ENCODE data around the gene SNRK.

SNRK gene

DNA sequence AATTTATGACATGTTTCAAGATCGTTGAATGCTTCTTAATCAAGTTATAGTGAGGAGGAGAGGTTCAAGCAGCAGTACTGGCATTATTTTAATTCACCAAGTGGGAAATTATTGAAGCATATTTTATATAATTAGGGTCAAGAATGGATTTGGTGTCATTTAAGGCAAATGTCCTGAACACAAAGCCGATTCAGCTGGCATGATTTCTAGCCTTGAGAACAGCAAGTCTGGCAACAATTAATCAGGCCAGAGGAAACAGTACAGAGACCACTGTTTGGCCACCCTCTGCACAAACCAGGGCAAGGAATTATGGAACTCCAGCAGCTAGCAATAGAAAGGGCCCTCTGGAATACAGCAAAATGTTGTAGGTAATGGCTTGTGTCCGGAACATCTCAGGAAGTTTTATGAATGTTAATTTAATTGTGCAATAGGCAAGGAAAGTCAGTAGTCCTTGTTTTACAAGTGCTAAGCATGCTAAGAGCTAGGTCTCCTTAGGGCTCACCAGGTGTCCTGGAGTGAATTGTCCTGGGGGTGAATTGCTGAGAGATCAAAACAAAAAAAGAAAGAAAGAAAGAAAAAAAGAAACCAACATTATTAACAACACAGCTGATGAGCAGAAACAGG is 38.7 kb upstream of the SNRK start:
- CTCF ChIA-PET, result no interaction called here
- no peak for DNase-seq (ENCODE audit: extremely low spot score)

DNA sequence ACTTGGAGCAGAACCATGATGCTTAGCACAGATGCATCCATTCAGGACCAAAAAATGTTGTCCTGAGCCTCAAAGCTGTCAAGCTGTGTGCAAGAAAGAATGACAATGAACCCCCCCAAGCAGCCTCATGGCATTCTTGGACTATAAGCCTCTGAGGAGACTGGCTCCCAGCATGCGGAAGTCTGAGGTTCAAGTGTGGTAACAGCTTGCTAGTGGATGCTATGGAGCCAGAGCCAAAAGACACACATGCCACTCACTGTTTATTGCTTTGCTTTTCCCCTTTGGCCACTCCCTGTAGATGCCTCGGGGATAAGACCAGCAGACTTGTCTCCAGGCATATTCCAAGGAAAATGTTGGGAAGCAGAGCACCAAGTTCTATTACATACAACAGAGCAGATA is 38.2 kb upstream of the SNRK start:
- ChIA-PET CTCF (no interaction called here), POLR2A (no interaction called here)
- TF ChIP-seq, protein P1, sequence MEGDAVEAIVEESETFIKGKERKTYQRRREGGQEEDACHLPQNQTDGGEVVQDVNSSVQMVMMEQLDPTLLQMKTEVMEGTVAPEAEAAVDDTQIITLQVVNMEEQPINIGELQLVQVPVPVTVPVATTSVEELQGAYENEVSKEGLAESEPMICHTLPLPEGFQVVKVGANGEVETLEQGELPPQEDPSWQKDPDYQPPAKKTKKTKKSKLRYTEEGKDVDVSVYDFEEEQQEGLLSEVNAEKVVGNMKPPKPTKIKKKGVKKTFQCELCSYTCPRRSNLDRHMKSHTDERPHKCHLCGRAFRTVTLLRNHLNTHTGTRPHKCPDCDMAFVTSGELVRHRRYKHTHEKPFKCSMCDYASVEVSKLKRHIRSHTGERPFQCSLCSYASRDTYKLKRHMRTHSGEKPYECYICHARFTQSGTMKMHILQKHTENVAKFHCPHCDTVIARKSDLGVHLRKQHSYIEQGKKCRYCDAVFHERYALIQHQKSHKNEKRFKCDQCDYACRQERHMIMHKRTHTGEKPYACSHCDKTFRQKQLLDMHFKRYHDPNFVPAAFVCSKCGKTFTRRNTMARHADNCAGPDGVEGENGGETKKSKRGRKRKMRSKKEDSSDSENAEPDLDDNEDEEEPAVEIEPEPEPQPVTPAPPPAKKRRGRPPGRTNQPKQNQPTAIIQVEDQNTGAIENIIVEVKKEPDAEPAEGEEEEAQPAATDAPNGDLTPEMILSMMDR (IDR thresholded peaks at IDR 0.05; ENCODE audit: control extremely low read depth, extremely low read depth, low read depth, missing control alignments), result no peak
- no peak for DNase-seq (ENCODE audit: extremely low spot score)

More for the DNA sequence above, 38.7 kb upstream of the SNRK start:
- POLR2A ChIA-PET, result no interaction called here
- TF ChIP-seq, protein P1 (IDR thresholded peaks at IDR 0.05; ENCODE audit: control extremely low read depth, extremely low read depth, low read depth, missing control alignments), result no peak

- DNase-seq (ENCODE audit: extremely low spot score), result no peak
- TF ChIP-seq, protein P1 (IDR thresholded peaks at IDR 0.05; ENCODE audit: control extremely low read depth, extremely low read depth, low read depth, missing control alignments), result no peak
- CTCF ChIA-PET, result interaction anchor here (1.3 kb wide), 1 partner anchor 19 kb away, joined by 3 read pairs; no protein-coding TSS in a partner anchor
- POLR2A ChIA-PET, result no interaction called here
Measured at GRCh38 chr3:43248973-43249372, 37.4 kb upstream of the SNRK start.

- CTCF ChIA-PET, result interaction anchor here (0.7 to 1.3 kb wide), 2 partner anchors 13 to 19 kb away, joined by 3 read pairs; no protein-coding TSS in a partner anchor
- no peak for DNase-seq (ENCODE audit: extremely low spot score)
- POLR2A ChIA-PET, result no interaction called here
- TF ChIP-seq, protein P1 (IDR thresholded peaks at IDR 0.05; ENCODE audit: control extremely low read depth, extremely low read depth, low read depth, missing control alignments), result no peak
Measured at GRCh38 chr3:43249405-43249804, 36.9 kb upstream of the SNRK start.

- ChIA-PET CTCF (no interaction called here), POLR2A (interaction anchor here (0.5 kb wide), 1 partner anchor 185 kb away, joined by 3 read pairs; no protein-coding TSS in a partner anchor)
- TF ChIP-seq, protein P1 (IDR thresholded peaks at IDR 0.05; ENCODE audit: control extremely low read depth, extremely low read depth, low read depth, missing control alignments), result no peak
- no peak for DNase-seq (ENCODE audit: extremely low spot score)
Measured at GRCh38 chr3:43253294-43253693, 33.0 kb upstream of the SNRK start.

DNA sequence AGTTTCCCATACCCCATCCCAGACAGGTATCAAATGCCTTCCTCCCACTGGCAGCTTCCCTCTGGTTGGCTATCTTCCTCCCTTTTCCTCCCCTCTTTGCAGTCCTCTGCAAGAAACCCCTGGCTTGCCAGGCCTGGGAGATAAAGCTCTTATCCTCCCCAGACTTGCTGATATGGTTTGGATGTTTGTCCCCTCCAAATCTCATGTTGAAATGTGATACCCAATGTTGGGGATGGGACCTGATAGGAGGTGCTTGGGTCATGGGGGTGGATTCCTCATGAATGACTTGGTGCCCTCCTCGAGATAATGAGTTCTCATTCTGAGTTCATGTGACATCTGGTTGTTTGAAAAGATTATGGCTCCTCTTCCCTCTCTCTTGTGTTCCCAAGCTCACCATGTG is 32.2 kb upstream of the SNRK start:
- ChIA-PET CTCF (no interaction called here), POLR2A (no interaction called here)
- no peak for DNase-seq (ENCODE audit: extremely low spot score)
- TF ChIP-seq, protein P1 (IDR thresholded peaks at IDR 0.05; ENCODE audit: control extremely low read depth, extremely low read depth, low read depth, missing control alignments), result no peak
